Activated effector memory CD4-positive, alpha-beta T cell treated with Interleukin-2 at 50 U/mL for 16 hours (primary cell): ENCODE data around the gene TTC33.

Experiments
- DNase-seq: peaks from one replicate; pipeline ENCODE4 v3.0.0-alpha.2; 2020

The TTC33 gene

GRCh38 chr5:40501711-40502444 lies 253.9 kb downstream of the TTC33 start:
- no peak for DNase-seq

DNA sequence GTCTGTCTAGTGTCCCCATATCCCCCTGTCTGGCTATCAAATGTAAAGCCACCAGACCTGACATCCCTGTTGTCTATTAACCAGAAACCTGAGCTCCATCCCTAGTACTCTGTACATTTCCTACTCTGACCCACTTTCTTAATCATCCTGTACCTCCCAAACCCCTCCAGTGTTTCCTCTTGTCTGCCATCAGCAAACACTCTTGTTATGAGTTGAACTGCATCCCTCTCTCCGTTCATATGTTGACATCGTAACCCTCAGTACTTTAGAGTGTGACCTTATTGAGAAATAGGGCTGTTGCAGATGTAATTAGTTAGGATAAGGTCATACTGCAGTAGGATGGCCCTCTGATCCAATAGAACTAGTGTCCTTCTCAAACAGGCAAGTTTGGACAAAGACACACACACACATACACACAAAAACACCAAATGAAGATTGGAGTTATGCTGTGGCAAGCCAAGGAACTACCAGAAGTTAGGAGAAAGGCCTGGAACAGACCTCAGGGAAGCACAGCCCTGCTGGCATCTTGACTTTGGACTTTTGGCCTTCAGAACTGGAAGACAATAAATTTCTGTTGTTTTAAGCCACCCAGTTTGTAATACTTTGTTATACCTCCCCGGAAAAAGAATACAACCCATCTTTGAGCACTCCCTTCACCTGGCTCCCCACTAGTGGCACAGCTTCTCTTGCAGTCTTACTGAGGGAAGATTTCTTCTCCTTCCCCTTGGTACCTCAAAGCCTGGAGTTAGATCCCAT lies 256.1 kb downstream of the TTC33 start:
- no peak for DNase-seq

DNA sequence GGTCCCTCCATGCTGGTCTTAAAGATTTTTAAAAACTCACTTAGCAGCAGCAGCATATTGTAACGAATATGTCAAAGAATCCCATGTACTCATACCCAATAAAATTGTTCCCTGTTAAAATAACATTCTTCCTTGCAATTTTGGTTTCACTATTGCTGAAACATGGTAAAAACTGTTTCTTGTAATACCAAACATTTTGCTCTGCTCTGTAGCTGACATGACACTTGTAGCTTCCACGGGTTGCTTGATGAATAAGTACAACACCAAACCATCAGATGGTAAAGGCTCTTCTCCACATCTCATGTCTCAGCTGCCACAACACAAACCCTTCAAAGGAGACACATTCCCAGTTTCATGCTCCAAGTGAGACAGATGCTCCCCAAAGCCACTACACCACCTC lies 256.8 kb downstream of the TTC33 start:
- no peak for DNase-seq

DNA sequence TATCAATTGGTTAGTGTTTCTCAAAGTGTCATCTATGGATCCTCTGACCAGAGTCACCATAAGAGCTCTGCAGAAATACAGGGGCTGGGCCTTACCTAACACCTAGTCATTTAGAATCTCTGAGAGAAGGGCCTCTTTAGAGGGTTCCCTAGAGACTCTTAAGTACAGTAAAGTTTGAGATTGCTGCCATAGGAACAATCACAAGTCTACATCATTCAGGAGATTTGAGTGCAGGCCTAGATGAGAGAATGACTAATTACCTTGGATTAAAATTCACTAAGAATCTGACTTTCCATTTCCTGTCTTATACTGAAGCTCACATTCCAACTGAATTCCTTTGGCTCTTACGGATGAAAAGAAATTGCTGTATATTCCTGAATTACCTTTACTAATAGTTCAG lies 258.2 kb downstream of the TTC33 start:
- no peak for DNase-seq

- no peak for DNase-seq
Observed at GRCh38 chr5:40495237-40495635, 260.5 kb downstream of the TTC33 start.

DNA sequence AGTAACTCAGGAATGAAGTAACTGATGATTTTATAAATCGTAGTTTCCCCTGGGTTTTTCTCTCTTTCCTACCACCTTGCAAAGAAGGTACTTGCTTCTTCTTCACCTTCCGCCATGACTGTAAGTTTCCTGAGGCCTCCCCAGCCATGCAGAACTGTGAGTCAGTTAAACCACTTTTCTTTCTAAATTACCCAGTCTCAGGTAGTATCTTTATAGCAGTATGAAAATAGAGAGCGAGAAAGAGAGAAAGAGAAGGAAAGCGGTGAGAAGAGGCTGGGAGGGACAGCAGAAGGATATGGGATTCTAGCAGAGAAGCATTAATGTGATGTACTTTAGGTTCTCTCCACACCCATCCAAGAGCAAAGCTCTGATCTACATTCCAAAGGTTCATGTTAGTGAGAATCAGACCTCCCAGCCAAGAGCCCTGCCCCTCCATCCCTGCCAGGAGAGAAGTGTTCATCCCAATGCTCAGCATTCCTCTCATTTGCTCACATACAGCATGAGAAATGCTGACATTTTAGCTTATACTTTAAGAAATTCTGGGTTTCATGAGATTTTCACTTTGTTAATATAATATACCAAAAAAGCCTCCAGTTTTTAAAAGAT lies 261.0 kb downstream of the TTC33 start:
- no peak for DNase-seq

GRCh38 chr5:40492056-40492455 lies 263.7 kb downstream of the TTC33 start:
- no peak for DNase-seq

GRCh38 chr5:40491644-40492043 lies 264.1 kb downstream of the TTC33 start:
- no peak for DNase-seq

DNA sequence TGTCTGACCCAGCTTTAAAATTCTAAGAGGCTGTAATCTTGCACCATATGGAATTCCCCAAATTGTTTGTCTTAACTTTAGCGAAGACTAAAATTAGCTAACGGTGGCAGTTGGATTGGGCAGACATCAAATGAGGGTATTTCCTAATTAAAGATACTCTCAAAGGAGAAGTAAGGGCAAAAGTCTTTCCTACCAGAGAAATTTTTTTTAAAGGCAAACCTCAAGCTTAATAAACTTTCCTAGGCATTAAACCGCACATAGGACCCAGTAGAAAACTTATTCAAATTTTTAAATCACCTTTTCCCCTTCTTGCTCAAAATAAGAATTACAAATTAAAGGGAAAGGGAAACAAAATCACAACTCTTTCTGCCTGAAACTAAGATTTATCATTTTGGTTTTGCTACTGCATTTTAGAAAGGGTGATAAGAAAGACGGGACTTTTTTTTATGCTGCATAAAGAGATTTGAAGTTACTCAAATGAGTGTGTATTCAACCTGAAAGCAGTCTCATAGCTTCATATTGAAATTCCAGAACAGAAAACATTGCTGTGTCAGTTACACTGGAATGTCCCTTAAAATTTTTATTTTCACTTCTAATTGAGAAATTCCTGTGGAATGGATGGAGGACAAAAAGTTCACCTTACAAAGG lies 265.2 kb downstream of the TTC33 start:
- no peak for DNase-seq

GRCh38 chr5:40489421-40489820 lies 266.3 kb downstream of the TTC33 start:
- DNase-seq: no peak

GRCh38 chr5:40486437-40487275 lies 269.1 kb downstream of the TTC33 start:
- DNase-seq: peak; percentile 2

GRCh38 chr5:40485021-40485998 lies 270.5 kb downstream of the TTC33 start:
- DNase-seq: no peak

- no peak for DNase-seq
Observed at GRCh38 chr5:40484495-40484894, 271.3 kb downstream of the TTC33 start.

- DNase-seq: no peak
Observed at GRCh38 chr5:40483316-40483715, 272.4 kb downstream of the TTC33 start.

DNA sequence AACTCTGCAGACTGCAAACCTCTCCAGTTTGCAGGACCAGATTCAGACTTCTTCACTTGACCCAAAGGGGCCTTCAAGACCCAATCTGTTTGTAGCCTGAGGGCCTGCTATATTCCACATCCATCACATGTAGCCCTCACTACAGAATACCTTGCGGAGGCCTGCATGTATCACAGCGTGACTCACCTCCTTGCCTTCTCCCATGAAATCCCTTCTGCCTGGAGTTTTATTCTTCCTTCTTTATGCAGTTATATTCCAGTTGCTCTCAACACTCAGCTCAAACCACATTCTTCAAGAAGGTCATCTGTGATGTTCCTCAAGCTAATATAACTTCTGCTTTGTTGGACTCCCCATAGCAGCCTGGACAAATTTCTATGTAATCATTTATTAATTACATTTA lies 274.5 kb downstream of the TTC33 start:
- DNase-seq: no peak

DNA sequence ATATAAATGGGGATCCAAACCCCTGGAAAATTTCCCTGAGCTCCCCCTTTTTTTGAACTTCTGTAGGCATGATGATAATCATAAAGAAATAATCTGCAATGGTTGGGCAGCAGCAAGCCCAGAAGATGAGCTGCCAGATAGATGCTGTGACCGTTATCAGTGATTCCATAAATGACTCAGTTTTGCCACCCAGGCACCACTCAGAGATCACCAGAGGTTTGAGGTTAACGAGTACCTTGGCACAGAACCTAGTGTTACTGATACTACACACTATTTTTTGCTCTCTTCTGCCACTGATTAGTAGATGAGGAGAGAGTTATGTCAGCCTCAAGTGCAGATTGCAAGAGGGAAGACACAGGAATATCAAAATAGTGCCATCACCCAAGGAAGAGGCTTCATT lies 275.4 kb downstream of the TTC33 start:
- no peak for DNase-seq

DNA sequence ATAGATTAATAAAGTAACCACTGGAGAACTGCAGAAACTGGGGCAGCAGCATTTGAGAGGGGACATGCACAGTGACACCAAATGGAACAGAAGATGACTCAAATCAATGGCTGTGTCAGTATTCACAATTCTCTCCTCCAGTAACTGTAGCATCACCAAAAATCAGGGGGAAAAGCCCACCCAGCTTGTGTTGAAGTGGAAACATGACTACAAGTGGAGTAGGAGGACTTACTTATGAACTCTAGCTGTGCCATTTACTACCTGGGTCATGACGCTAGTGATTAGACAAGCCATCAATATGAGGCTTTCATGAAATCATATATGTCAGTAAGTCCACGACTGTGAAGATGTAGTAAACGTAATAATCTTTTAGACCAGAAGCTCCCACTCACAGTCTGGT lies 275.8 kb downstream of the TTC33 start:
- DNase-seq: no peak

DNA sequence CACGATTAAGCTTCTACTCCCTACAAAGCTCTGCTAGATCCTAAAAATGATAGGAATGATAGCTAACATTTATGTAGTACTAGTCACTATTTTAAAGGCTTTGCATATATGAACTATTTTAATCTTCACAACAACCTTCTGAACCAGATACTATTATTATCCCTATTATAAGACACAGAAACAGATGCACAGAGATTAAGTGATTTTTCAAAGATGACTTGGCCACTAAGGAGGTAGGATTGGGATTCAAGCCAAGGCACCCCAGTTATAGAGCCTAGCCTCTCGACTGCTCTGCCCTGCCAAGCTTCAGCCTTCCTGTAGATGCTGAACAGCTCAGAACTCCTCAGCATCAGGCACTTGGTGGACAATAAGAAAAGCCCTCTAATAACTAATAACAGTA lies 277.0 kb downstream of the TTC33 start:
- no peak for DNase-seq

- DNase-seq: no peak
Observed at GRCh38 chr5:40477856-40478546, 277.8 kb downstream of the TTC33 start.

DNA sequence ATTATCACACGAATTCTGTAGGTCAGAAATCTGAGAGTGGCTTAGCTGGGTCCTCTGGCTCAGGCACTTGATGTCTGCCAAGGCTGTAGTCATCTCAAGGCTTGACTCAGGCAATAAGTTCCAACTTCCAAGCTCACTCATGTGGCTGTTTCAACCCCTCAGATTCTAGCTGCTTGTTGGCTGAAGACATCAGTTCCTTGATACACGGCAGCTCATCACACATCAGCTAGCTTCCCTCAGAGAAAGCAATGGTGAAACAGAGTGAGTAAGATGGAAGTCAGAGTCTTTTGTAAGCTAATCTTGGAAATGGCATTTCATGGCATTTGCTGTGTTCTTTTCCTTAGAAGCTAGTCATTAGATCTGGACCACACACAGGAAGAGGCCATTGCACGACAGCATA lies 280.2 kb downstream of the TTC33 start:
- DNase-seq: no peak

- DNase-seq: no peak
Observed at GRCh38 chr5:40474250-40474649, 281.5 kb downstream of the TTC33 start.
